A549 (cell line): ENCODE data around the gene QKI. TPM values are rescaled to one million over a fixed set of nuclear protein-coding genes. Genes with fewer than 3 reads are reported as not detected.

Source experiments
- ATAC-seq, 2 experiments: fragments of 200-7000 bp in 1 of 2; fragments of >200 bp in 1 of 2; cut with Nextera tagmentation in 1 of 2; cut with Tn5 transposase in 1 of 2; 3 replicates each; pipeline versions ENCODE4 v1.8.0 to v1.9.1; 2018 to 2020; ENCODE audit warnings: mild to moderate bottlenecking in 1 of 2, moderate library complexity in 1 of 2
- CTCF ChIA-PET: fragments of 300-600 bp; sonication (Branson Sonifier 250); formaldehyde crosslinking; extraction: SDS; loops from one replicate; lab custom pipeline; 2021; ENCODE audit warnings: antibody characterized with exemption, inconsistent platforms; lab: Yijun Ruan, JAX
- POLR2A ChIA-PET: fragments of 350-600 bp; formaldehyde crosslinking; extraction: SDS; loops from one replicate; lab custom pipeline; 2021; ENCODE audit warnings: antibody characterized with exemption, inconsistent platforms; lab: Yijun Ruan, JAX
- DNase-seq, 2 experiments: peaks; one replicate each; pipeline versions ENCODE4 v3.0.0 to v3.0.0-alpha.2; 2011 to 2016; ENCODE audit warnings: low read depth in 1 of 2, low spot score in 1 of 2
- FAIRE-seq: peaks from 2 replicates; lab custom pipeline; 2011; peaks lifted over from hg19 to GRCh38; lab: Jason Lieb, UNC
- H3K27ac ChIP-seq, 2 experiments: fragments of >200 bp; sonication (Bioruptor Twin); formaldehyde crosslinking; 3 replicates each; pipeline ENCODE4 v1.5.1; 2016 to 2017
- H3K4me1 ChIP-seq: fragments of >200 bp; sonication (Bioruptor Twin); formaldehyde crosslinking; 3 replicates; pipeline ENCODE4 v1.6.1; 2016
- H3K4me2 ChIP-seq: fragments of >200 bp; sonication (Bioruptor Twin); formaldehyde crosslinking; 3 replicates; pipeline ENCODE4 v1.6.1; 2016
- H3K4me3 ChIP-seq: fragments of >200 bp; sonication (Bioruptor Twin); formaldehyde crosslinking; 3 replicates; pipeline ENCODE4 v1.5.1; 2016
- H3K9me3 ChIP-seq: fragments of >200 bp; sonication (Bioruptor Twin); formaldehyde crosslinking; 3 replicates; pipeline ENCODE4 v1.6.1; 2016
- CHD2 ChIP-seq: fragments of 150-350 bp; IDR thresholded peaks from 2 replicates; pipeline ENCODE4 v1.6.1; 2014; ENCODE audit warnings: low read length; ENCODE audit not compliant: partially characterized antibody
- FOSB ChIP-seq: fragments of 250-450 bp; sonication (Bioruptor Pico); IDR thresholded peaks from 2 replicates; pipeline ENCODE4 v1.5.0; 2020; ENCODE audit warnings: mild to moderate bottlenecking, moderate library complexity
- FOXS1 ChIP-seq: fragments of 250-450 bp; sonication (Bioruptor Pico); IDR thresholded peaks from 2 replicates; pipeline ENCODE4 v1.5.0; 2020; ENCODE audit warnings: mild to moderate bottlenecking, moderate library complexity
- GATA3 ChIP-seq: IDR thresholded peaks from 2 replicates; pipeline ENCODE4 v1.6.1; 2012; ENCODE audit warnings: borderline replicate concordance
- HDAC2 ChIP-seq: fragments of 200-600 bp; sonication (generic); IDR thresholded peaks from 2 replicates; pipeline ENCODE4 v1.6.1; 2016
- HOXB13 ChIP-seq: fragments of 250-450 bp; sonication (Bioruptor Pico); IDR thresholded peaks from 2 replicates; pipeline ENCODE4 v1.5.0; 2020; ENCODE audit warnings: low read depth, mild to moderate bottlenecking, moderate library complexity
- JUN ChIP-seq, 2 experiments: fragments of >200 bp; sonication (Bioruptor Twin); formaldehyde crosslinking; IDR thresholded peaks; 2 replicates in 1 of 2; 3 replicates in 1 of 2; pipeline ENCODE4 v1.6.1; 2016 to 2017
- KDM5A ChIP-seq: fragments of 200-600 bp; sonication (generic); IDR thresholded peaks from 2 replicates; pipeline ENCODE4 v1.6.1; 2016; ENCODE audit warnings: antibody characterized with exemption, mild to moderate bottlenecking
- MYC ChIP-seq: IDR thresholded peaks from 2 replicates; pipeline ENCODE4 v1.6.1; 2012; ENCODE audit warnings: mild to moderate bottlenecking, inconsistent platforms, low read length, improper control_type of control experiment, borderline replicate concordance
- NFE2L2 ChIP-seq: fragments of 150-350 bp; conservative IDR thresholded peaks from 2 replicates; pipeline ENCODE4 v1.6.1; 2014; ENCODE audit warnings: low read length
- PHF8 ChIP-seq: fragments of 200-600 bp; sonication (generic); IDR thresholded peaks from 2 replicates; pipeline ENCODE4 v1.6.1; 2016; ENCODE audit warnings: low read depth, mild to moderate bottlenecking, antibody characterized with exemption, moderate library complexity, borderline replicate concordance
- RARB ChIP-seq: fragments of 250-450 bp; sonication (Bioruptor Pico); IDR thresholded peaks from 2 replicates; pipeline ENCODE4 v1.8.0; 2021; ENCODE audit warnings: mild to moderate bottlenecking, moderate library complexity
- RCOR1 ChIP-seq: fragments of 150-350 bp; IDR thresholded peaks from 2 replicates; pipeline ENCODE4 v1.6.1; 2014; ENCODE audit warnings: antibody characterized with exemption, low read length, low read depth
- RFX5 ChIP-seq: fragments of 450-650 bp; IDR thresholded peaks from 2 replicates; pipeline ENCODE4 v1.7.1; 2014; ENCODE audit warnings: antibody characterized with exemption, mild to moderate bottlenecking, moderate library complexity
- TP53 ChIP-seq: fragments of 250-450 bp; sonication (Bioruptor Pico); IDR thresholded peaks from 2 replicates; pipeline ENCODE4 v1.5.0; 2021; ENCODE audit warnings: mild to moderate bottlenecking, moderate library complexity
- ZNF302 ChIP-seq: fragments of 250-450 bp; sonication (Bioruptor Pico); IDR thresholded peaks from 2 replicates; pipeline ENCODE4 v1.9.0; 2021; ENCODE audit warnings: inconsistent platforms, mild to moderate bottlenecking, moderate library complexity
- ZSCAN20 ChIP-seq: fragments of 250-450 bp; sonication (Bioruptor Pico); IDR thresholded peaks from 2 replicates; pipeline ENCODE4 v1.8.0; 2022; ENCODE audit warnings: mild to moderate bottlenecking, moderate library complexity
- WGBS: methylation state at CpG from one replicate; pipeline ENCODE4 v1.1.6; 2017; ENCODE audit errors: missing lambda C conversion rate; 5-methylcytosine and 5-hydroxymethylcytosine counted together
- polyA plus RNA-seq, 4 experiments: library from polyadenylated mRNA; depleted of rRNA in 3 of 4; stranded (reverse); fragments of >200 nt; fragmentation: RNase III in 1 of 4; extraction: RNeasy Plus Mini Kit Qiagen cat#74134 plus additional on column Dnase treatment in 1 of 4; gene quantifications; 2 replicates in 3 of 4; 3 replicates in 1 of 4; pipeline ENCODE4 v1.2.3, GENCODE V29; 2011 to 2017
- TF ChIP-seq, protein P1 (sequence below): fragments of >200 bp; sonication (Bioruptor Twin); formaldehyde crosslinking; IDR thresholded peaks from 2 replicates; pipeline ENCODE4 v1.6.1; 2016
- TF ChIP-seq, protein P2 (sequence below): IDR thresholded peaks from 2 replicates; pipeline ENCODE4 v1.6.1; 2012
- TF ChIP-seq, protein P3 (sequence below): fragments of >200 bp; sonication (Bioruptor Twin); formaldehyde crosslinking; IDR thresholded peaks from 3 replicates; pipeline ENCODE4 v1.6.1; 2016

QKI gene
- polyA plus RNA-seq, 2 of the 4 experiments (the other 2 are of a cell fraction) = 71.9 to 98.2 TPM

DNA sequence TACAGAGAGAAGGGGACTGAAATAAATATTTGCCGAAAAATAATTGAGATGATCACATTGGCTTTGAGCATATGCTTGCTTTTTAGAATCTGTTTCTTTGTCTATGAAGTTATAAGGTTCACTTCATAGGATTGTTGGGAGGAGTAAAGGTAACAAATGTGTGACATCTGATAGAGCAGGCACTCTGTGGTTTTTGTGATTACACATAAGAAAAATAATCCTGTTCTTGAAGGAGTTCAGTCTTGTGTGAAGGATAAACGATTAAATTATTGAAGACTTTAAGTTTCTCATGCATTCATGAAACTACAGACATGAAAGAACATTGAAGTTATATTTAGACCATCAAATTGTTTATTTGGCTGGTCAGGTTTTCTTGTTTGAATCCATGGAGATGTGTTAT, 45.0 kb downstream of the QKI start:
- ATAC-seq (no peak), DNase-seq (no peak), FAIRE-seq (no peak)
- ChIA-PET POLR2A (no interaction called here), CTCF (no interaction called here)
- peak overlapping the region; percentile 92 for H3K4me2 ChIP-seq
- WGBS = 23% methylated on average over 2 of the region's 2 CpGs
- H3K27ac ChIP-seq = peak overlapping the region; percentile 54 to 70; a peak in 3 of 6 replicates
- TF ChIP-seq ZNF302 (CRISPR knock-in tag) (no peak), HOXB13 (no peak)
- peaks cover 39% of the 10 kb centered on the region for H3K4me1 ChIP-seq
- H3K9me3 ChIP-seq = no peaks in the 10 kb centered on the region
- no peak overlapping the region for H3K4me3 ChIP-seq

DNA sequence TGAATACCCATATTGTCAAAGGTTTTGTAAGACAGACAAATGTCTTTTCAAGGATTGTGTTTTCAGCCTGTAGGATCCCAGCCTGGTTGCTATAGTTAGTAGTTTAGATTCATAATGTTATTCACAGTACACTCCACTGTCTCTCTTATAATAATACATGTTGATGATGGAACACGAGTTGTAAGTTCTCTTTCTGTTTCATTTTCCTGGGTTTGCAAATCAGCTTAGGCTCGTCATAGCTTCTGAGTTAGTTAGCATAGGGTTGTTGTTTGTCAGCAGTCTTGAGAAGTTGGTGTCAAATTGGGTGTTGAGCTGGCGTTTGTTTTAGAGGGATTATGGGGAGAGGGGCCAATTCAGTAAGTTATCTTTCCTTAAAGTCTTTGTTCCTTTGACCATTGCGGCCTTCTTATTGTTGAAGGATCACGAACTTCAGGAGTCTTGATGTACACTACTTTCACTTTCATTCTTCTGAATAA, 45.8 kb downstream of the QKI start:
- CTCF ChIA-PET = no interaction called here
- peak in 1 of 2 experiments; percentile 4 for DNase-seq
- peak overlapping the region; percentile 43 for H3K4me3 ChIP-seq
- WGBS = 8% methylated on average over 5 of the region's 5 CpGs
- peak overlapping the region; percentile 70 to 80 for H3K27ac ChIP-seq
- TF ChIP-seq ZSCAN20 (CRISPR knock-in tag) = no peak
- no peak for TF ChIP-seq RARB
- no peak for TF ChIP-seq MYC
- TF ChIP-seq HOXB13 = no peak
- no peak for TF ChIP-seq RCOR1
- TF ChIP-seq RFX5 = no peak
- TF ChIP-seq, all 56 proteins: peak for 0
- Histone ChIP-seq H3K4me1 (peaks cover 39% of the 10 kb centered on the region), H3K9me3 (no peaks in the 10 kb centered on the region), H3K4me2 (peak overlapping the region; percentile 92)
- FAIRE-seq (no peak), ATAC-seq (peak in 1 of 2 experiments; percentile 32; a peak in 1 of 6 replicates)
- POLR2A ChIA-PET = no interaction called here

DNA sequence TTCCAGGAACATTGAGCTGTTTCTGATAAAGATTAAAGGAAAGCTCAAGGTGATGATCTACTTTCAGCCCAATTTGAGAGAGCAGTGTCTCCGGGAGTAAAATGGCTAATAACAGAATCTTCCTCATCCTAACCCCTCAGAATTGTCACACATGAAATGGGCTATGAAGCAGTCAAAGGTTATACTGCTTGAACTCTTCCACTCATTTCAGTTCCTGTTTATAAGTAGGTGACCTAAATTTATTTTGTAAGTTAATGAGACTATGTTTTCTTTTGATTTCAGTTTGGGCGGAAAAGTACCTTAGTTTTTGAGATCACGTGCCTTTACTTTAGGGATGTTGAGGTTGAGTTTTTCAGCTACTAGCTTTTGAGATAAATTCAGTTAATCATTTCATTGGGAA, 47.2 kb downstream of the QKI start:
- Histone ChIP-seq H3K4me3 (no peak overlapping the region), H3K27ac (peak overlapping the region in 1 of 2 experiments; percentile 70; a peak in 1 of 6 replicates), H3K4me2 (peak overlapping the region; percentile 92; the same call in 2 of the 3 replicates), H3K9me3 (no peaks in the 10 kb centered on the region), H3K4me1 (peaks cover 39% of the 10 kb centered on the region)
- 94% methylated on average over 3 of the region's 3 CpGs for WGBS
- DNase-seq = no peak
- no peak for ATAC-seq
- FAIRE-seq = no peak
- ChIA-PET CTCF (no interaction called here), POLR2A (no interaction called here)
- TF ChIP-seq JUN (IDR thresholded peaks at IDR 0.05) (no peak), HDAC2 (no peak), NFE2L2 (no peak), ZNF302 (CRISPR knock-in tag) (no peak), FOXS1 (CRISPR knock-in tag) (no peak), RCOR1 (no peak), CHD2 (no peak), KDM5A (no peak), TP53 (no peak), FOSB (CRISPR knock-in tag) (no peak), PHF8 (no peak)
- TF ChIP-seq, protein P1, sequence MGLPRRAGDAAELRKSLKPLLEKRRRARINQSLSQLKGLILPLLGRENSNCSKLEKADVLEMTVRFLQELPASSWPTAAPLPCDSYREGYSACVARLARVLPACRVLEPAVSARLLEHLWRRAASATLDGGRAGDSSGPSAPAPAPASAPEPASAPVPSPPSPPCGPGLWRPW = no peak
- TF ChIP-seq, protein P2, sequence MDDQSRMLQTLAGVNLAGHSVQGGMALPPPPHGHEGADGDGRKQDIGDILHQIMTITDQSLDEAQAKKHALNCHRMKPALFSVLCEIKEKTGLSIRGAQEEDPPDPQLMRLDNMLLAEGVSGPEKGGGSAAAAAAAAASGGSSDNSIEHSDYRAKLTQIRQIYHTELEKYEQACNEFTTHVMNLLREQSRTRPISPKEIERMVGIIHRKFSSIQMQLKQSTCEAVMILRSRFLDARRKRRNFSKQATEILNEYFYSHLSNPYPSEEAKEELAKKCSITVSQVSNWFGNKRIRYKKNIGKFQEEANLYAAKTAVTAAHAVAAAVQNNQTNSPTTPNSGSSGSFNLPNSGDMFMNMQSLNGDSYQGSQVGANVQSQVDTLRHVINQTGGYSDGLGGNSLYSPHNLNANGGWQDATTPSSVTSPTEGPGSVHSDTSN = no peak
- TF ChIP-seq, protein P3, sequence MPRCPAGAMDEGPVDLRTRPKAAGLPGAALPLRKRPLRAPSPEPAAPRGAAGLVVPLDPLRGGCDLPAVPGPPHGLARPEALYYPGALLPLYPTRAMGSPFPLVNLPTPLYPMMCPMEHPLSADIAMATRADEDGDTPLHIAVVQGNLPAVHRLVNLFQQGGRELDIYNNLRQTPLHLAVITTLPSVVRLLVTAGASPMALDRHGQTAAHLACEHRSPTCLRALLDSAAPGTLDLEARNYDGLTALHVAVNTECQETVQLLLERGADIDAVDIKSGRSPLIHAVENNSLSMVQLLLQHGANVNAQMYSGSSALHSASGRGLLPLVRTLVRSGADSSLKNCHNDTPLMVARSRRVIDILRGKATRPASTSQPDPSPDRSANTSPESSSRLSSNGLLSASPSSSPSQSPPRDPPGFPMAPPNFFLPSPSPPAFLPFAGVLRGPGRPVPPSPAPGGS = no peak

DNA sequence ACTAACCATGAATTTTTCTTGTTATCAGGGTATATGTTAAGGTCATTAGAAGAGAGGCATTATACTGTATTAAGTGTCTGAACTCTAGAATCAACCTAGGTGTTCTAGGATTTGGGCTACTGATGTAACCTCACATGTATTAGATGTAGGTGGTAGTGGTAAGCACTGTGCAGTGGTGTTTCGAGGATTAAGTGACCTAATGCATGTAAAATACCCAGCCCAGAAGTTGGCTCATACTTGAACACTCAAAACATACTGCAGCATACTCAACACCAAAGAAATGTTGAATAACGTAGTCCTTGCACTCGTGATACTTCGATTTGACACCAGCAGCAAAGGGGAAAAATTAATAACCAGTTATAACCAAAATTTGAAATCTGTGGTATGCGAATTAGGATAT, 48.7 kb downstream of the QKI start:
- DNase-seq = no peak
- H3K4me2 ChIP-seq = no peak overlapping the region
- 92% methylated on average over 5 of the region's 5 CpGs for whole genome bisulfite sequencing
- TF ChIP-seq RARB (no peak), GATA3 (no peak)
- H3K4me3 ChIP-seq = no peak overlapping the region
- POLR2A ChIA-PET = no interaction called here
- peaks cover 27% of the 10 kb centered on the region for H3K4me1 ChIP-seq
- CTCF ChIA-PET = no interaction called here
- ATAC-seq = no peak
- no peak for FAIRE-seq
- no peaks in the 10 kb centered on the region for H3K9me3 ChIP-seq
- no peak overlapping the region for H3K27ac ChIP-seq
